ENCODE measurements around the gene APOBEC2. TPM values are rescaled to one million over a fixed set of nuclear protein-coding genes. Genes with fewer than 3 reads are reported as not detected.

APOBEC2 gene
- total RNA-seq, 1 donor from 2014 or later, result not detected

GRCh38 chr6:41049955-41050354 lies 3.0 kb upstream of the APOBEC2 start:
- Histone ChIP-seq H3K36me3 (ENCODE audit: control insufficient read depth, insufficient read depth, low read length) (no peaks in the 10 kb centered on the region), H3K4me3 (ENCODE audit: low read depth, low read length) (no peak overlapping the region), H3K27me3 (ENCODE audit: control insufficient read depth, insufficient read depth, low read length) (no peaks in the 10 kb centered on the region)
- no peak for DNase-seq (ENCODE audit: low read depth)
- TF ChIP-seq CTCF (IDR thresholded peaks at IDR 0.05; ENCODE audit: insufficient read depth, low read length, poor library complexity, severe bottlenecking), result no peak

GRCh38 chr6:41050536-41050935 lies 2.5 kb upstream of the APOBEC2 start:
- Histone ChIP-seq H3K27me3 (ENCODE audit: control insufficient read depth, insufficient read depth, low read length) (no peaks in the 10 kb centered on the region), H3K4me3 (ENCODE audit: low read depth, low read length) (no peak overlapping the region), H3K36me3 (ENCODE audit: control insufficient read depth, insufficient read depth, low read length) (no peaks in the 10 kb centered on the region)
- TF ChIP-seq CTCF (IDR thresholded peaks at IDR 0.05; ENCODE audit: insufficient read depth, low read length, poor library complexity, severe bottlenecking), result no peak
- DNase-seq (ENCODE audit: low read depth), result no peak

- no peaks in the 10 kb centered on the region for H3K27me3 ChIP-seq (ENCODE audit: control insufficient read depth, insufficient read depth, low read length)
- H3K4me3 ChIP-seq (ENCODE audit: low read depth, low read length), result no peak overlapping the region
- no peak for DNase-seq (ENCODE audit: low read depth)
- no peak for TF ChIP-seq CTCF (IDR thresholded peaks at IDR 0.05; ENCODE audit: insufficient read depth, low read length, poor library complexity, severe bottlenecking)
- H3K36me3 ChIP-seq (ENCODE audit: control insufficient read depth, insufficient read depth, low read length), result no peaks in the 10 kb centered on the region
Measured at GRCh38 chr6:41051873-41052272, 1.1 kb upstream of the APOBEC2 start.

- H3K27me3 ChIP-seq (ENCODE audit: control insufficient read depth, insufficient read depth, low read length), result no peaks in the 10 kb centered on the region
- no peak overlapping the region for H3K4me3 ChIP-seq (ENCODE audit: low read depth, low read length)
- no peak for DNase-seq (ENCODE audit: low read depth)
- no peak for TF ChIP-seq CTCF (IDR thresholded peaks at IDR 0.05; ENCODE audit: insufficient read depth, low read length, poor library complexity, severe bottlenecking)
- no peaks in the 10 kb centered on the region for H3K36me3 ChIP-seq (ENCODE audit: control insufficient read depth, insufficient read depth, low read length)
Measured at GRCh38 chr6:41054511-41054910, 1.5 kb downstream of the APOBEC2 start.

- Histone ChIP-seq H3K4me3 (ENCODE audit: low read depth, low read length) (no peak overlapping the region), H3K27me3 (ENCODE audit: control insufficient read depth, insufficient read depth, low read length) (no peaks in the 10 kb centered on the region), H3K36me3 (ENCODE audit: control insufficient read depth, insufficient read depth, low read length) (no peaks in the 10 kb centered on the region)
- no peak for TF ChIP-seq CTCF (IDR thresholded peaks at IDR 0.05; ENCODE audit: insufficient read depth, low read length, poor library complexity, severe bottlenecking)
- DNase-seq (ENCODE audit: low read depth), result no peak
Measured at GRCh38 chr6:41055149-41055548, 2.1 kb downstream of the APOBEC2 start.

- no peak for DNase-seq (ENCODE audit: low read depth)
- Histone ChIP-seq H3K36me3 (ENCODE audit: control insufficient read depth, insufficient read depth, low read length) (no peaks in the 10 kb centered on the region), H3K27me3 (ENCODE audit: control insufficient read depth, insufficient read depth, low read length) (no peaks in the 10 kb centered on the region), H3K4me3 (ENCODE audit: low read depth, low read length) (no peak overlapping the region)
- no peak for TF ChIP-seq CTCF (IDR thresholded peaks at IDR 0.05; ENCODE audit: insufficient read depth, low read length, poor library complexity, severe bottlenecking)
Measured at GRCh38 chr6:41056768-41057490, 3.9 kb downstream of the APOBEC2 start.
